Subcutaneous adipose tissue (tissue), 4 donors: Measurements from ENCODE around the gene PRL. TPM values are rescaled to one million over a fixed set of nuclear protein-coding genes. Genes with fewer than 3 reads are reported as not detected.

Source experiments
- total RNA-seq, 4 donors: library from RNA; depleted of rRNA; stranded (reverse); fragments of >200 nt; gene quantifications; one replicate each; pipeline ENCODE4 v1.1.0, GENCODE V29; 2016
- TF ChIP-seq, protein P1 (sequence below): fragments of 450-650 bp; IDR thresholded peaks from one replicate; pipeline ENCODE4 v1.5.1; 2016; ENCODE audit warnings: low read depth, mild to moderate bottlenecking, control low read depth, antibody characterized with exemption, moderate library complexity

Gene PRL
- total RNA-seq: under 1 TPM in 1 of 4 donors, not detected in 3; 0.98 TPM

DNA sequence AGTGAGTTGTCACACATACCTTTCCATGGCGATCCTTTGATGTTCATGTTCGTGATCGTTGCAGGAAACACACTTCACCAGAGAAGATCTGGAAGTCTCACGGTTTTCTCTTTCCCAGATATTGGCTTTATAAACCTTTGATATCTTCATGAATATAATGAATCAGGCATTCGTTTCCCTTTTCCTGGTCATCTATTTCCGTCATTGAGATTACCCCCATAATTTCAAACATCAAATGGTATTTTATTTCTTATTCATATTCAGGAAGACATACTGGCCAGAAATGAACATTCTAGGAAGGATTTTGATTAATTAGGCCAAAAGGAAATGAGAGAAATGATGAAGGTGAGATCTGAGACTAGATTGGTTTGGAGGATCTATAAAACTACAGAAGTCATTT, at the start of gene PRL:
Gene PRL (minus strand): TSS at position 101 of the 400 bp plus-strand sequence. CDS start 54 bp downstream, at position 47.
- TF ChIP-seq, protein P1, sequence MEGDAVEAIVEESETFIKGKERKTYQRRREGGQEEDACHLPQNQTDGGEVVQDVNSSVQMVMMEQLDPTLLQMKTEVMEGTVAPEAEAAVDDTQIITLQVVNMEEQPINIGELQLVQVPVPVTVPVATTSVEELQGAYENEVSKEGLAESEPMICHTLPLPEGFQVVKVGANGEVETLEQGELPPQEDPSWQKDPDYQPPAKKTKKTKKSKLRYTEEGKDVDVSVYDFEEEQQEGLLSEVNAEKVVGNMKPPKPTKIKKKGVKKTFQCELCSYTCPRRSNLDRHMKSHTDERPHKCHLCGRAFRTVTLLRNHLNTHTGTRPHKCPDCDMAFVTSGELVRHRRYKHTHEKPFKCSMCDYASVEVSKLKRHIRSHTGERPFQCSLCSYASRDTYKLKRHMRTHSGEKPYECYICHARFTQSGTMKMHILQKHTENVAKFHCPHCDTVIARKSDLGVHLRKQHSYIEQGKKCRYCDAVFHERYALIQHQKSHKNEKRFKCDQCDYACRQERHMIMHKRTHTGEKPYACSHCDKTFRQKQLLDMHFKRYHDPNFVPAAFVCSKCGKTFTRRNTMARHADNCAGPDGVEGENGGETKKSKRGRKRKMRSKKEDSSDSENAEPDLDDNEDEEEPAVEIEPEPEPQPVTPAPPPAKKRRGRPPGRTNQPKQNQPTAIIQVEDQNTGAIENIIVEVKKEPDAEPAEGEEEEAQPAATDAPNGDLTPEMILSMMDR: no peak

- TF ChIP-seq, protein P1: no peak
These were observed 47.0 kb upstream of the PRL start for GRCh38 chr6:22343864-22344263.

- TF ChIP-seq, protein P1: no peak
These were observed 37.9 kb upstream of the PRL start for GRCh38 chr6:22334778-22335177.

- TF ChIP-seq, protein P1: no peak
These were observed 37.0 kb upstream of the PRL start for GRCh38 chr6:22333802-22334201.

DNA sequence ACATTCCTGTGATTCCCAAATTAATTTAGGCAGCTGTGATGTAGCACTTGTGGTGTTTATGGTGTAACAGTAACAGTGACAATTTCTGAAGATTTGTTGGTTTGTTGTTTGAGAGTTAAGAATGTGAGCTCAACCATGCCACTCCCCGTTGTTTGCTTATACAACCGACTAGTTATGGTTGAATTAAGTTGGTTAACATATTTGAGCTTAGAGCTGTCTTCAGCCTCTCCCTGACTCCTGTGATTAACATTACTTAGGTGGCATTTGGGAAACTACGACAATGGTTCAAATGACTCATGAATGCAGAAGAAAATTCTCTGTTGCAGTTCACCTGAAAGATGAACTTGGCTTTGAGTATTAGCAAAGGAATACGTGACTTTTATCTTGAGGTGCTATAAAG, 35.9 kb upstream of the PRL start:
- TF ChIP-seq, protein P1: no peak

DNA sequence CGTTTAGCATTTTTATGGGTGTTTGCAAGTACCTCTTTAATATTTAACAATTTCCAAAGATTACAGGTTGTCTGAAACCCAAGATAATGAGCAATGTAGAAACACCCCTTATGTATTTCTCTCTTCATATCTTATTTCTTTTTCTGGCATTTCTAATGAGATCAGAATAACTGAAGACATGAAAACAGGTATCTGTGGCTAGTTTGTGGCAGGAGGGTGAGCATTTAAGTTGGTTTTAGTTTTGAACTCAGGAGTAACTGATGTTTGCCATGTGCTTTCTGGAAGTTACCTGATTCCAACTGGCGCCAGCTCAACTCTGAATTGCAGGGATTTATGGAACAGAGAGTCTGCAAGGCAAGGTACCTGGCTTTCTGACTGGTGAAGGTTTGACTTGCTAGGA, 35.4 kb upstream of the PRL start:
- TF ChIP-seq, protein P1: no peak

- TF ChIP-seq, protein P1: no peak
These were observed 34.1 kb upstream of the PRL start for GRCh38 chr6:22330941-22331340.

DNA sequence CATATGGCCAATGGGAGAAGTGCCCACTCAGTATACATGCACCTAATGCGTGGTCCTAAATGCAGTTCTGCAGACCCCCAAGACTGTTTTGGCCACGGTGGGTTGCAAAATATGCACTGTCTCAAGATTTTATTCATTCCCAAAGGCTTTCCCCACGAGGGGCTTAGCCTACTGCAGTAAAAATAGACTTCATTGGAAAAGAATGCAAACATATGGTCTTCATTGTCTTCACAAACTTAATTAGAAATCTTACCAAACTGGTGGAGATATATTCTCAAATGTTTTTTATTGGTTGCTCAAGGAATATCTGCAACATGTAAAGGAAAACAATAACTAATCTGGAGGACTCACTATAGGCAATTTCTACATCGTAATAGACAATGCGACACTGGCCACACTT, 31.6 kb upstream of the PRL start:
- TF ChIP-seq, protein P1: no peak
